Myocyte (in vitro differentiated cells): ENCODE data around the gene GPAM. TPM values are rescaled to one million over a fixed set of nuclear protein-coding genes. Genes with fewer than 3 reads are reported as not detected.
"Not testable (repeated sequence)": the region's sequence is repeated elsewhere in the genome, so short reads cannot be mapped to it uniquely, and the experiment has no call there.

Experiments used
- DNase-seq: peaks from one replicate; pipeline ENCODE4 v3.0.0-alpha.2; 2012; ENCODE audit warnings: low read depth
- total RNA-seq: library from RNA; depleted of rRNA; stranded (reverse); fragments of >200 nt; gene quantifications from 2 replicates; pipeline ENCODE4 v1.2.3, GENCODE V29; 2014

Gene GPAM
- total RNA-seq, 1 donor from 2014 or later: 10.5 TPM

DNA sequence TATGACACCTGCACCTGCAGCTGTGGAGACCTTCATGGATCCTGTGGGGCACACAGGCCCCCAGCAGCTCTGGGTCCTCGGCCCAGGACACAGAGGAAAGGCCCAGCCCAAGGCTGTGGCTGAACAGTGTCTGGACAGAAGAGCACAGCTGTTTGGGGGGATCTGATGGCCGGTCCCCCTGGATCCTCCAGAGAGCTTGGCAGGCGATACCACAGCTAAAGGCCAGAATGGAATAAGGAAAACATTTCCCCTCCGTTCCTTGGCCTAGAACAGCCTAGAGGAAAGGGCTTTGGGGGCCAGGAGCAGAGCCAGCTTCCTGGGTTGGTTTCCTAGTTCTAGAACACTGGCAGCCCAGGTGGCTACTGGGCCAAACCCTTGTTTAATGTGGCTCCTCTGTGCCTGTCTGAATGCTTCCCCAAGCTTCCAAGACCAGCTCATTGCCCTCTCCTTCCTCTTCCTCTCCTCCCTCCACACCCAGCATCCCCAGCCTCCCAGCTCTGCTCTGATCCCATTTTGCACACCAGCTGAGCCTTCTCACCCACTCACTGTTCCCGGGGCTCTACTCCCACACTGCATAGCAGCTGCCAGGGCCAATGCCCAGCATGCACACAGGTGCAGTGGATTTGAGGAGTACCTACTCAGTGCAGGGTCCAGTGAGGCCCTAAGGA lies 46.9 kb downstream of the GPAM start:
- no peak for DNase-seq

DNA sequence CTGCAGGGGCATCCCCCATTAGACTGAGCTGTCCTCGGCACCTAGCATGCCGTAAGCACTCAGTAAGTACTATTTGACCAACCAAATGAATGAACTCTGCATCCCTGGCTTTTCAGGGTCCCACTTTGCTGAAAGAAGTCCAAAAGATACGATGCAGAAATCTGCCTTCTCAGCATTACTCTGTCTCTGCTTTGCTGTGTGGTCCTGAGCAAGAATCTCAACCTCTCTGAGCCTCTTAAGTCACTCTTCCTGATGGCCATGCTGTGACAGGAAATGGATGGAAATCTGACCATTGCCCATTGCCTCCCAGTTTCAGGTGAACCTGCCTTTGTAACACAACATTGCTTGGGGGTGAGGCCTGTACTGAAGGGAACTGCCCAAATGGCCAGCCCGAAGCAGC lies 48.0 kb downstream of the GPAM start:
- DNase-seq: no peak

DNA sequence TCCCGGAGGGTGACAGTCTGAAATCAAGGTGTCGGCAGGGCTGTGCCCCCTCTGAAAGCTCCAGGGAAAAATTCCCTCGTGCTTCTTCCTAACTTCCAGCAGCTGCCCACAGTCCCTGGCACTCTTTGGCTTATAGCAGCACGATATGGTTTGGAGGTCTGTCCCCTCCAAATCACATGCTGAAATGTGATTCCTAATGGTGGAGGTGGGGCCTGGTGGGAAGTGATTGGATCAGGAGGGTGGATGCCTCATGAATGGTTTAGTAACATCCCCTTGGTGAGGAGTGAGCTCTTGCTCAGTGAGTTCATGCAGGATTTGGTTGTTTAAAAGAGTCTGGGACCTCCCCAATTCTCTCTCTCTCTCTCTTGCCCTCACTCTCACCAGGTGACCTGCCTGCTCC lies 51.1 kb downstream of the GPAM start:
- DNase-seq: peak; percentile 43

DNA sequence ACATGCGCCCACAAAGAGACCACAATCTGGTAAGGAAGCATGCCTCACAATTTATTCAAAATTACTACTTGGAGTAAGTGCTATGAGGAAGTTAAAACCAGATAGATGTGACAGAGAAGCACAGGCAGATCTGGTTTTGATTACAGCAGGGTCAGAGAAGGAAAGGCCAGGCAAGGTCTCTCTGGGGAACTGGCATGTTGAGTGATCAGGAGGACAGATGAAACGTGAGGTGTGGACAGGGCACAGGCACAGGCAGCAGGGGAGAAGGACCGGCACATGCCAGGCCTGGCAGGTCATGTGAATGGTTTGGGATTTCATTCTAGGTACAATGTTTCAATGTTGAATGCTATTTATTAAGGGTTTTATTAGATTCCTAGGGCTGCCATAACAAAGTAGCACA lies 51.6 kb downstream of the GPAM start:
- DNase-seq: peak; percentile 23

DNA sequence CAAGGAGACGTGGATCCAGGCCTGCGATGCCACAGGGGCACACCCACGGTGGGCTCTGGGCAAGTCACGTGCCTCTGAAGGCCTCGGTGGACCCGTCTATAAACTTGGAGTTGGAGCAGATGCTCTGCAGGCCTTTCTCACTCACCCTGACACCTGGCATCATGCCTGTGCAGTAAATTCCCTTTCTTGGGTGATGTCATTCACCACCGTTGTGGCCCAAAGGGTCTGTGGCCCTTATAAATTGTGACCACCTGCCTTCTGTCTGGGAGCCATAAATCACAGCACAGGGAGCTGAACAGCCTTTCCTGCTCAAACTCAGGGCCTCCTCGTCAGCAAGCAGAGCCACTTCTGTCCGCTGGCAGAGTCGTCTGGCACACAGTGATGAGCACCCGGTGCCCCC lies 52.2 kb downstream of the GPAM start:
- DNase-seq: peak; percentile 66

DNA sequence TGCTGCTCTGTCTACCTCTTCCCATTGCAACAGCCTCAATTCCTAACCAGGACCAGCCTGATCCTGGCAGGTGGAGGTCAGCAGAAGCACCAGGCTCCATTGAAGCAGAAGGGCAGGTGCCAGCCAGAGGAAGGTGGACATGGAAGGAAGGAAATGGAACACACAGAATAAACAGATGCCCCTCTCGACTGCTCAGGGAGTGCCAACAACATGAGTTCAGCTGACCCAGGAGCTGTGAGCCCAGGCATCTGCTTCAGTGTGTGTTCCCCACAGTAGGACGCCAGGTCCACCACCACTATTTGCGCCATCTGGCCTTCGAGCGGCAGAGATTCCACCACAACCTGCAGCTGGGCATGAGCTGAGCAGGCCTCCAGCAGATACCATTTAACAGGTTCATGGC lies 56.7 kb downstream of the GPAM start:
- DNase-seq: no peak

DNA sequence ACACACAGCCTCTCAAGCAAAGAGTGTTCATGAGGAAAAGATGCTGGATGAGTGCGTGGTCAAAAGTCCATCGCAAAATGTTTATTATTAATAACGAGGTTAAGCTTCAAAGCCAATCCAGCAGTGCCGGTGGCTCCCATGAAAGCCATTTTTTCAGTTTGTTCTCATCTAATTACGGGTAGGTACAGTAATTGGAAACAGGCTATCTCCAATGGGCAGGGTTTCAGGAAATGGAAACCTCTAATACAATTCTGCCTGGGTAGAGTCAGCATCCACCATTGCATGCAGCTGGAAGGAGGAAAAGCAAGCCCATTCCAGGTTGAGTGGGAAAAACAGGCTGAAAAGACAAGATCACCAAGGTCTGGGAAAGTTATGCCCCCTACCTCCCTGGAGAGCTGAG lies 57.4 kb downstream of the GPAM start:
- no peak for DNase-seq

DNA sequence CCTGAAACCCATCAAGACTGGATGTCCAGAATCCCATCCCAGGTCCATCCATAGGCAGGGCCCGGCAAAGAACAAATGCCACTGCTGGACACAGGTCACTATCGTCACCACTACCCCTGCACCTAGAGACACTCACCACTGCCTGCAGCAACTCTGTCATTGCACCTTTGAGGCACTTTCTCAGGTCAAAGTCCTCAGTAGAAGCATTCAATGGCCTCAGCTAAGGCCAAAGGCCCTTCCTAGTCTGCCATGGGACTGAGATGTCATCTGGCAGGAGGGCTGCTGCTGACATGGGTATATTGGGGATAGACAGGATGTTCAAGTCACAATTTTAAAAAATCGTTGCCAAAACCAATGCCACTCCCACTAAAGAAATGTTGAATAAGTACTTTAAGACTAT lies 58.7 kb downstream of the GPAM start:
- no peak for DNase-seq

DNA sequence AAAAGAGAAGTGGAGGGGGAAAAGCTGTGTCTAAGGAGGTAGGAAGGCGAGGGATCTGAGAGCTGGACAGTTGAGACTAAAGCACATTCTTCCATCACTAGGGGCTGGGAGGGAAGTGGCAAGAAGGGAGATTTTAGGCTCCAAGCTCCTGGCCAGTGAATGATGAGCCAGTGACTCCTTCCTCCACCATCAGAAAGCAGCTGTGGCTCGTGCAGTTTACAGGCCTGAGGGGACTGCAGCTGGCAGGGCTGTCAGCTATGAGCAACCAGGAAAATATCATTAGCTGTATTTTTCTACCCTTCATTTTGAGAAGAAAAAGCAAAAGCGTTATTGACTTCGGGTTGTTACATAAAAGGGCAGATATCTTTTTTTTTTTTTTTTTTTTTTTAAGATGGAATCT lies 60.7 kb downstream of the GPAM start:
- DNase-seq: no peak

DNA sequence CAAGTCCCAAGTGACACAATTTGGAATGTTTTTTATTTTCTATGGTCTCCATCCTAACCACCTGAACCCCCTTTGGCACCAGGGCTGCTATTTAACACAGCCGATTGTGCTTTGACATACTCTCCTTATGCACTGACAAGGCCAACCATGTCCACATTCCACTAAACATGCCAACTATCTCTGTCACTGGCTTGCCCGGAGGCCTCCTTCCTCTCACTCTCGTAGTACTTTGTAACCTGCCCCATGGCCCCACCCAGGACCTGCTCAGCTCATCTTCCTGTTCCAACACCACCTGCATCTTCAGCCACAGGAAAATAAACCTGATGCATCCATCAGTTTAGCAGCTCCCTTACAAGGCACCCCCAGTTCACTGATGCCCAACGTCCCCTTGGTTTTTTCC lies 63.1 kb downstream of the GPAM start:
- no peak for DNase-seq

DNA sequence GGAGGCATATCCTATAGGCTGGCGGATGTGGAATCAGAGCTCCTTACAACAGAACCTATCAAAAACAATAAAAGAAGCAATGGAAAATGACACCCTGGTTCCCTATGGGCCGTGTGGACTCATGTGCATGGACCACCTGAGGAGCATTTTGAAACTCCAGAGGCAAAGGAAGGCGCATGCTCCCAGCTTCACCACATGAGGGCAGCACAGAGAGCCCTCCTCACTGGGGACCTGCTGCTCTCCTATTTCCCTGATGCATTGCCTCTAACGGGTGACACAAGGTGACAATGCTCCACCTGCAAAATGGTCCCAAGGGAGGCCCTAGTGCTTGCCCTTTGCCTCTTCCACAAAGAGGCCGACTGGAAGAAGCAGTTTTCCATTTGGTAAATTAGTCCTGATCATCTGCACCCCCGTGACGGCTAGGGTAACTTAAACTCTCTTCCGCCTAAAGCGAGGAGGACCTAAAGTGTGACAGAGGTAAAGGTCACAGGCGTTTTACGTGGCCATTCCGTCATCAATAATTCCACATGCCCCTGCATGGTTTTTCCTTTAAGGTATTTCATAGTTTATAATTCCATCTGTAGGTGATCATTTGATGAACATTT lies 67.7 kb downstream of the GPAM start:
- peak; percentile 32 for DNase-seq

DNA sequence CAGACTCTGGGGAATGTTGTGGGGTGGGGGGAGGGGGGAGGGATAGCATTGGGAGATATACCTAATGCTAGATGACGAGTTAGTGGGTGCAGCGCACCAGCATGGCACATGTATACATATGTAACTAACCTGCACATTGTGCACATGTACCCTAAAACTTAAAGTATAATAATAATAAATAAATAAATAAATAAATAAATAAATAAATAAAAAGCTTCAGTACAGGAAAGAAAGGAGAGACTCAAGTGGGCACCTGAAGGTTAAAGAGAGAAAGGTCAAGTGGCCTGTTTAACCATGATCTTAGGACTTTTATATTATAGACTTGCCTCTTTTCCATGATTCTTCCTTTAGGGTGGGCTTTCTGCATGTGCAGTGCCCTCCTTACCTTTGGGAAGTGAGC lies 73.8 kb downstream of the GPAM start:
- DNase-seq: not testable (repeated sequence)

Other genes starting within 250 kb of the GPAM start
- 0.05 TPM in 1 of 2 replicates, not detected in the other for gene TECTB, start 99.6 kb upstream of the GPAM start, total RNA-seq
- gene ACSL5, start 190.4 kb upstream of the GPAM start, total RNA-seq: 0.52 and 0.88 TPM in 2 replicates